Measurements from ENCODE around the gene ORMDL3.
"Not testable (repeated sequence)": the region's sequence is repeated elsewhere in the genome, so short reads cannot be mapped to it uniquely, and the experiment has no call there.

Gene ORMDL3

GRCh38 chr17:39951924-39952679 is 24.7 kb upstream of the ORMDL3 start:
- TF ChIP-seq CTCF (IDR thresholded peaks at IDR 0.05; ENCODE audit: low read length, missing control alignments) = no peak
- H3K4me3 ChIP-seq (replicated peaks; ENCODE audit: low read depth, low read length) = peak overlapping the region; percentile 44
- DNase-seq (ENCODE audit: low read depth) = no peak

- no peak for TF ChIP-seq CTCF (IDR thresholded peaks at IDR 0.05; ENCODE audit: low read length, missing control alignments)
- peak; percentile 11 for DNase-seq (ENCODE audit: low read depth)
These were observed 23.5 kb upstream of the ORMDL3 start for GRCh38 chr17:39950871-39951348.

GRCh38 chr17:39949028-39949427 is 21.6 kb upstream of the ORMDL3 start:
- DNase-seq (ENCODE audit: low read depth) = no peak
- H3K4me3 ChIP-seq (replicated peaks; ENCODE audit: low read depth, low read length) = no peak overlapping the region
- TF ChIP-seq CTCF (IDR thresholded peaks at IDR 0.05; ENCODE audit: low read length, missing control alignments) = no peak

More at GRCh38 chr17:39950871-39951348, 23.5 kb upstream of the ORMDL3 start:
- no peak overlapping the region for H3K4me3 ChIP-seq (replicated peaks; ENCODE audit: low read depth, low read length)

GRCh38 chr17:39948489-39948828 is 21.1 kb upstream of the ORMDL3 start:
- not testable (repeated sequence) for DNase-seq (ENCODE audit: low read depth); H3K4me3 ChIP-seq (replicated peaks; ENCODE audit: low read depth, low read length)

- H3K4me3 ChIP-seq (replicated peaks; ENCODE audit: low read depth, low read length) = no peak overlapping the region
- no peak for DNase-seq (ENCODE audit: low read depth)
- TF ChIP-seq CTCF (IDR thresholded peaks at IDR 0.05; ENCODE audit: low read length, missing control alignments) = no peak
These were observed 19.3 kb upstream of the ORMDL3 start for GRCh38 chr17:39946551-39947330.

GRCh38 chr17:39944393-39944711 is 17.0 kb upstream of the ORMDL3 start:
- no peak for TF ChIP-seq CTCF (IDR thresholded peaks at IDR 0.05; ENCODE audit: low read length, missing control alignments)
- no peak for DNase-seq (ENCODE audit: low read depth)
- no peak overlapping the region for H3K4me3 ChIP-seq (replicated peaks; ENCODE audit: low read depth, low read length)

GRCh38 chr17:39943702-39944392 is 16.4 kb upstream of the ORMDL3 start:
- H3K4me3 ChIP-seq (replicated peaks; ENCODE audit: low read depth, low read length) = no peak overlapping the region
- DNase-seq (ENCODE audit: low read depth) = no peak
- TF ChIP-seq CTCF (IDR thresholded peaks at IDR 0.05; ENCODE audit: low read length, missing control alignments) = no peak
